ENCODE data around the gene NFATC2.

- TF ChIP-seq, protein P1, sequence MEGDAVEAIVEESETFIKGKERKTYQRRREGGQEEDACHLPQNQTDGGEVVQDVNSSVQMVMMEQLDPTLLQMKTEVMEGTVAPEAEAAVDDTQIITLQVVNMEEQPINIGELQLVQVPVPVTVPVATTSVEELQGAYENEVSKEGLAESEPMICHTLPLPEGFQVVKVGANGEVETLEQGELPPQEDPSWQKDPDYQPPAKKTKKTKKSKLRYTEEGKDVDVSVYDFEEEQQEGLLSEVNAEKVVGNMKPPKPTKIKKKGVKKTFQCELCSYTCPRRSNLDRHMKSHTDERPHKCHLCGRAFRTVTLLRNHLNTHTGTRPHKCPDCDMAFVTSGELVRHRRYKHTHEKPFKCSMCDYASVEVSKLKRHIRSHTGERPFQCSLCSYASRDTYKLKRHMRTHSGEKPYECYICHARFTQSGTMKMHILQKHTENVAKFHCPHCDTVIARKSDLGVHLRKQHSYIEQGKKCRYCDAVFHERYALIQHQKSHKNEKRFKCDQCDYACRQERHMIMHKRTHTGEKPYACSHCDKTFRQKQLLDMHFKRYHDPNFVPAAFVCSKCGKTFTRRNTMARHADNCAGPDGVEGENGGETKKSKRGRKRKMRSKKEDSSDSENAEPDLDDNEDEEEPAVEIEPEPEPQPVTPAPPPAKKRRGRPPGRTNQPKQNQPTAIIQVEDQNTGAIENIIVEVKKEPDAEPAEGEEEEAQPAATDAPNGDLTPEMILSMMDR (IDR thresholded peaks at IDR 0.05; ENCODE audit: poor library complexity, severe bottlenecking) = no peak
- TF ChIP-seq MXI1 (conservative IDR thresholded peaks at IDR 0.05; ENCODE audit: poor library complexity, severe bottlenecking) (no peak), POLR2AphosphoS5 (IDR thresholded peaks at IDR 0.05) (no peak)
These were observed 141.0 kb downstream of the NFATC2 start for GRCh38 chr20:51401496-51401895.
